A673 (cell line): Measurements from ENCODE around the gene SNAP47.

Experiments
- CTCF ChIP-seq: fragments of 300-800, 200-600 bp; sonication (generic); conservative IDR thresholded peaks from 2 replicates; pipeline ENCODE4 v1.5.1; 2017; ENCODE audit warnings: low read depth, mild to moderate bottlenecking, antibody characterized with exemption, low read length, moderate library complexity, mixed read lengths
- EZH2 ChIP-seq: fragments of 200-600 bp; sonication (generic); IDR thresholded peaks from 2 replicates; pipeline ENCODE4 v1.6.1; 2017; ENCODE audit warnings: borderline replicate concordance, low read depth, mild to moderate bottlenecking, mixed read lengths, antibody characterized with exemption, low read length; ENCODE audit not compliant: poor library complexity, severe bottlenecking

GRCh38 chr1:227736814-227737432, 1.7 kb downstream of the SNAP47 start:
- no peak for TF ChIP-seq EZH2
- no peak for TF ChIP-seq CTCF
